ENCODE measurements around the gene LRRC37B.

- TF ChIP-seq USF2 (IDR thresholded peaks at IDR 0.05) (no peak), CTCF (IDR thresholded peaks at IDR 0.05) (no peak), ZFP36 (IDR thresholded peaks at IDR 0.05; ENCODE audit: borderline replicate concordance, partially characterized antibody) (no peak), MAZ (IDR thresholded peaks at IDR 0.05; ENCODE audit: borderline replicate concordance, low read depth, low read length) (no peak), NR3C1 (IDR thresholded peaks at IDR 0.05) (no peak), JUN (IDR thresholded peaks at IDR 0.05) (no peak), EP300 (IDR thresholded peaks at IDR 0.05) (no peak), REST (IDR thresholded peaks at IDR 0.05) (no peak)
These were observed 2.9 kb downstream of the LRRC37B start for GRCh38 chr17:32010114-32010513.
